Measurements from ENCODE around the gene PDE1A.

Gene PDE1A

DNA sequence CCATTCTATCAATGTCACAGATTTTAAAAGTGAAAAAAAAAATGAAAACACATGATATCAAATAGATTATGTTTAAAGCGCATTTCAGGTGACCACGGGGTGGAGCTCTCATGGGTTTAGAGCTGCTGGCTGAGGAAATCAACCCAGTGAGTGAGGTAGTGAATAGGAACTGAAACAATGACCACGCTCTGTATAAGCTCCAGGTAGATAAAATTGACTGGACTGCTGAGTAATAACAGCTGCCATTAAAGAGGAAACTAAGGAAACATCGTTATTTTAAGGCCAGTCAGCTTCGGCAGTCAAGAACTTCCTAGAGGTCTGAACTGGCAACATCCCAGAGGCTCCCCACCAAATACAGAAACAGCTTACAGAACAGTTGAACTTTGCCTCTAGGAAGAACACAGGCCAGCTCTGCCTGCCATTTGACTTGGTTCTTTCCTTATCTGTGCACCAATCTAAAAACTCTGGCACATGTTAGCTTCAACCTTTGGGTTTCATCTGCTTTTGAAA lies 185.9 kb downstream of the PDE1A start:
- no peak overlapping the region for H3K27ac ChIP-seq (replicated peaks)
- no peaks in the 10 kb centered on the region for H3K27me3 ChIP-seq (ENCODE audit: insufficient read depth, poor library complexity, severe bottlenecking)
- H3K4me3 ChIP-seq (replicated peaks; ENCODE audit: insufficient read depth, low read length): no peak overlapping the region
- TF ChIP-seq, protein P1, sequence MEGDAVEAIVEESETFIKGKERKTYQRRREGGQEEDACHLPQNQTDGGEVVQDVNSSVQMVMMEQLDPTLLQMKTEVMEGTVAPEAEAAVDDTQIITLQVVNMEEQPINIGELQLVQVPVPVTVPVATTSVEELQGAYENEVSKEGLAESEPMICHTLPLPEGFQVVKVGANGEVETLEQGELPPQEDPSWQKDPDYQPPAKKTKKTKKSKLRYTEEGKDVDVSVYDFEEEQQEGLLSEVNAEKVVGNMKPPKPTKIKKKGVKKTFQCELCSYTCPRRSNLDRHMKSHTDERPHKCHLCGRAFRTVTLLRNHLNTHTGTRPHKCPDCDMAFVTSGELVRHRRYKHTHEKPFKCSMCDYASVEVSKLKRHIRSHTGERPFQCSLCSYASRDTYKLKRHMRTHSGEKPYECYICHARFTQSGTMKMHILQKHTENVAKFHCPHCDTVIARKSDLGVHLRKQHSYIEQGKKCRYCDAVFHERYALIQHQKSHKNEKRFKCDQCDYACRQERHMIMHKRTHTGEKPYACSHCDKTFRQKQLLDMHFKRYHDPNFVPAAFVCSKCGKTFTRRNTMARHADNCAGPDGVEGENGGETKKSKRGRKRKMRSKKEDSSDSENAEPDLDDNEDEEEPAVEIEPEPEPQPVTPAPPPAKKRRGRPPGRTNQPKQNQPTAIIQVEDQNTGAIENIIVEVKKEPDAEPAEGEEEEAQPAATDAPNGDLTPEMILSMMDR (IDR thresholded peaks at IDR 0.05; ENCODE audit: insufficient read depth, low read length): peak; percentile 19
- no peak for TF ChIP-seq POLR2AphosphoS5 (IDR thresholded peaks at IDR 0.05; ENCODE audit: low read depth)
- DNase-seq (ENCODE audit: low read depth in 1 of 2, low spot score in 1 of 2): peak; percentile 11 to 21

GRCh38 chr2:182230561-182230960 lies 196.3 kb downstream of the PDE1A start:
- no peak for DNase-seq (ENCODE audit: low read depth in 1 of 2, low spot score in 1 of 2)
- Histone ChIP-seq H3K27ac (replicated peaks) (no peak overlapping the region), H3K4me3 (replicated peaks; ENCODE audit: insufficient read depth, low read length) (no peak overlapping the region), H3K27me3 (ENCODE audit: insufficient read depth, poor library complexity, severe bottlenecking) (no peaks in the 10 kb centered on the region)
- TF ChIP-seq GABPA (IDR thresholded peaks at IDR 0.05; ENCODE audit: low read depth): no peak
- no peak for TF ChIP-seq POLR2AphosphoS5 (IDR thresholded peaks at IDR 0.05; ENCODE audit: low read depth)
- TF ChIP-seq, protein P1 (IDR thresholded peaks at IDR 0.05; ENCODE audit: insufficient read depth, low read length): no peak
- TF ChIP-seq REST (IDR thresholded peaks at IDR 0.05; ENCODE audit: insufficient replicate concordance, low read depth): no peak

DNA sequence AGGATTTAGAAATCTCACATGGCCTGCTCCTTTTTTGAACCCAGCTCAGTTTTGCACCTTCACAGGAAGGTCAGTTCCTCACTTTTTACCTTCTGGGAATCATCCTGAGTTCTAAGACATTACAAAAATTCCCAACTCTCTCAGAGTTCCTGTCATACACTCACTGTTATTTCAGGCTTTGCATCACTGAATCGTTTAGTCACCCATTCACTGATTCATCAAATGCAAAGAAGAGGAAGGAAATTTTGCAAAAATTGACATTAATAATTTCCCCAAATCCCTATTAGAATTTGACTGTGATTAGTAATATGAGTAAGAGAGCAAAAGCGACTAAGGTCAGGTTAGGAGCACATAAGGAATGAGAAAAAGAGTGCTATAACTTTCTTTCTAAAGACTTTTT lies 197.5 kb downstream of the PDE1A start:
- no peak for DNase-seq (ENCODE audit: low read depth in 1 of 2, low spot score in 1 of 2)
- Histone ChIP-seq H3K27me3 (ENCODE audit: insufficient read depth, poor library complexity, severe bottlenecking) (no peaks in the 10 kb centered on the region), H3K4me3 (replicated peaks; ENCODE audit: insufficient read depth, low read length) (no peak overlapping the region), H3K27ac (replicated peaks) (no peak overlapping the region)
- TF ChIP-seq, protein P1 (IDR thresholded peaks at IDR 0.05; ENCODE audit: insufficient read depth, low read length): no peak
- no peak for TF ChIP-seq GABPA (IDR thresholded peaks at IDR 0.05; ENCODE audit: low read depth)
- TF ChIP-seq SPI1 (IDR thresholded peaks at IDR 0.05; ENCODE audit: borderline replicate concordance, low read depth): no peak

DNA sequence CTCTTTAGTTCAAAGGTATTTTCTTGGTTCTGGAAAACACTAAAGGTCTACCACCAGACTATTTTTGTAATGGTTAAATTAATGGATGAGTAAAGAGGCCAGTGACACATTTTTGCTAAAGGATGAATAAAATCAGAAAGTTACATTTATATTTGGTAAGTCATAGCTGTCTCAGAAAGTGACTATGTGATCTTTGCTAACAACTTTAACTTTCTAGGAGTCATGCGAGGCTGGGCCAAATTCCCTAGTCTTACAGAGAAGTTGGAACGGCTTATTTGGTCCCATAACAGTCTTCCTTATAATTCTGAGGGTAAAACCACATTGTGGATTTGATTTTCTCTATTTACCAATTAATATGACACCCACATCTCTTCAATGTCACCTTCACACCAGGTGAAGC lies 198.1 kb downstream of the PDE1A start:
- H3K27me3 ChIP-seq (ENCODE audit: insufficient read depth, poor library complexity, severe bottlenecking): no peaks in the 10 kb centered on the region
- TF ChIP-seq, protein P1 (IDR thresholded peaks at IDR 0.05; ENCODE audit: insufficient read depth, low read length): no peak
- TF ChIP-seq GABPA (IDR thresholded peaks at IDR 0.05; ENCODE audit: low read depth) (no peak), POLR2AphosphoS5 (IDR thresholded peaks at IDR 0.05; ENCODE audit: low read depth) (no peak), SPI1 (IDR thresholded peaks at IDR 0.05; ENCODE audit: borderline replicate concordance, low read depth) (no peak), REST (IDR thresholded peaks at IDR 0.05; ENCODE audit: insufficient replicate concordance, low read depth) (no peak)
- H3K27ac ChIP-seq (replicated peaks): no peak overlapping the region
- DNase-seq (ENCODE audit: low read depth in 1 of 2, low spot score in 1 of 2): no peak
- no peak overlapping the region for H3K4me3 ChIP-seq (replicated peaks; ENCODE audit: insufficient read depth, low read length)

Measured in HL-60 (cell line).